ENCODE results near the gene IRF2BPL.

IRF2BPL gene

GRCh38 chr14:77053046-77053841, 24.7 kb upstream of the IRF2BPL start:
- DNase-seq = peak; percentile 81

GRCh38 chr14:77052281-77053044, 24.0 kb upstream of the IRF2BPL start:
- no peak for DNase-seq

- DNase-seq = no peak
Measured at GRCh38 chr14:77051116-77051515, 22.6 kb upstream of the IRF2BPL start.

- DNase-seq = no peak
Measured at GRCh38 chr14:77046721-77047120, 18.2 kb upstream of the IRF2BPL start.

GRCh38 chr14:77045238-77046162, 17.0 kb upstream of the IRF2BPL start:
- DNase-seq = no peak

GRCh38 chr14:77044783-77045237, 16.3 kb upstream of the IRF2BPL start:
- no peak for DNase-seq

- DNase-seq = no peak
Measured at GRCh38 chr14:77043984-77044485, 15.5 kb upstream of the IRF2BPL start.

GRCh38 chr14:77043177-77043983, 14.9 kb upstream of the IRF2BPL start:
- DNase-seq = peak; percentile 43

- peak; percentile 18 for DNase-seq
Measured at GRCh38 chr14:77041881-77042545, 13.5 kb upstream of the IRF2BPL start.

- DNase-seq = peak; percentile 31
Measured at GRCh38 chr14:77040741-77041653, 12.5 kb upstream of the IRF2BPL start.

- DNase-seq = peak; percentile 97
Measured at GRCh38 chr14:77040059-77040740, 11.7 kb upstream of the IRF2BPL start.

GRCh38 chr14:77039285-77040058, 11.0 kb upstream of the IRF2BPL start:
- DNase-seq = no peak

- DNase-seq = peak; percentile 35
Measured at GRCh38 chr14:77037938-77038568, 9.5 kb upstream of the IRF2BPL start.

- no peak for DNase-seq
Measured at GRCh38 chr14:77037215-77037937, 8.9 kb upstream of the IRF2BPL start.

GRCh38 chr14:77036484-77037214, 8.1 kb upstream of the IRF2BPL start:
- no peak for DNase-seq

GRCh38 chr14:77035267-77035666, 6.8 kb upstream of the IRF2BPL start:
- DNase-seq = no peak

All from CD4-positive, alpha-beta T cell treated with Interferon gamma for 1 hour (primary cell).